Caco-2 (cell line): ENCODE results near the gene SMOC2. TPM values are rescaled to one million over a fixed set of nuclear protein-coding genes. Genes with fewer than 3 reads are reported as not detected.

Source experiments
- BruUV-seq: library from RNA; stranded (reverse); fragments of 400-500 nt; replicated peaks from 2 replicates; lab custom pipeline; 2021; lab: Mats Ljungman, UMichigan
- CTCF ChIA-PET: fragments of 300-600 bp; sonication (Branson Sonifier 250); formaldehyde crosslinking; loops from one replicate; lab custom pipeline; 2022; ENCODE audit warnings: antibody characterized with exemption; lab: Charles Lee
- POLR2A ChIA-PET: fragments of 300-600 bp; sonication (Branson Sonifier 250); formaldehyde crosslinking; loops from one replicate; lab custom pipeline; 2022; ENCODE audit warnings: antibody characterized with exemption; lab: Charles Lee
- DNase-seq, 2 experiments: peaks; one replicate each; pipeline versions ENCODE4 v3.0.0 to v3.0.0-alpha.2; 2020 to 2022
- H3K27me3 ChIP-seq: replicated peaks from 2 replicates; pipeline ENCODE4 v1.6.0; 2011; ENCODE audit warnings: low read length; ENCODE audit not compliant: control insufficient read depth, insufficient read depth
- H3K36me3 ChIP-seq: 2 replicates; pipeline ENCODE4 v1.5.1; 2011; ENCODE audit warnings: low read length; ENCODE audit not compliant: control insufficient read depth, insufficient read depth
- H3K4me1 ChIP-seq: fragments of 250-450 bp; sonication (Bioruptor Pico); 2 replicates; pipeline ENCODE4 v1.5.1; 2020; ENCODE audit warnings: mild to moderate bottlenecking
- H3K4me3 ChIP-seq: 2 replicates; pipeline ENCODE4 v1.5.1; 2011; ENCODE audit warnings: low read depth, mild to moderate bottlenecking, control low read depth, low read length
- H3K9me3 ChIP-seq: fragments of 250-450 bp; sonication (Bioruptor Pico); 2 replicates; pipeline ENCODE4 v1.5.1; 2020; ENCODE audit warnings: mild to moderate bottlenecking, moderate library complexity
- H3K27ac Mint-ChIP-seq: one replicate; pipeline ENCODE4 v1.8.0; 2022; ENCODE audit warnings: mixed read lengths; ENCODE audit not compliant: unreplicated experiment
- H3K27me3 Mint-ChIP-seq: one replicate; pipeline ENCODE4 v1.8.0; 2022; ENCODE audit warnings: mixed read lengths; ENCODE audit not compliant: insufficient read depth, unreplicated experiment
- H3K36me3 Mint-ChIP-seq: one replicate; pipeline ENCODE4 v1.8.0; 2022; ENCODE audit warnings: mild to moderate bottlenecking, mixed read lengths; ENCODE audit not compliant: insufficient read depth, unreplicated experiment
- H3K4me1 Mint-ChIP-seq: one replicate; pipeline ENCODE4 v1.8.0; 2022; ENCODE audit warnings: low read depth, mixed read lengths; ENCODE audit not compliant: unreplicated experiment
- H3K4me3 Mint-ChIP-seq: one replicate; pipeline ENCODE4 v1.8.0; 2022; ENCODE audit warnings: mild to moderate bottlenecking, moderate library complexity, mixed read lengths; ENCODE audit not compliant: unreplicated experiment
- H3K9me3 Mint-ChIP-seq: one replicate; pipeline ENCODE4 v1.8.0; 2022; ENCODE audit warnings: mixed read lengths; ENCODE audit not compliant: unreplicated experiment
- CTCF ChIP-seq, 2 experiments: fragments of 200-600 bp in 1 of 2; IDR thresholded peaks; 1 replicate in 1 of 2; 2 replicates in 1 of 2; pipeline versions ENCODE4 v1.5.1 to v1.8.0; 2011 to 2022; ENCODE audit warnings: antibody characterized with exemption in 1 of 2, control low read depth in 1 of 2, inconsistent platforms in 1 of 2, low read depth in 1 of 2, low read length in 1 of 2, mild to moderate bottlenecking in 1 of 2, moderate library complexity in 1 of 2; ENCODE audit not compliant: insufficient read depth in 1 of 2, severe bottlenecking in 1 of 2, unreplicated experiment in 1 of 2
- intact Hi-C: fragments of 100-400 bp; cut with micrococcal nuclease; formaldehyde crosslinking; loops from one replicate; pipeline ENCODE4 v1.10.0; 2022; ENCODE audit not compliant: unreplicated experiment
- total RNA-seq: library from RNA; stranded (reverse); gene quantifications from 2 replicates; pipeline ENCODE4 v1.2.3, GENCODE V29; 2022

The SMOC2 gene
- total RNA-seq, 1 experiment from 2014 or later = 2.8 TPM

GRCh38 chr6:168540713-168541291 is 99.8 kb downstream of the SMOC2 start:
- Histone ChIP-seq H3K4me3 (no peak overlapping the region), H3K36me3 (no peaks in the 10 kb centered on the region), H3K27me3 (no peaks in the 10 kb centered on the region), H3K9me3 (no peaks in the 10 kb centered on the region), H3K4me1 (peaks cover 4% of the 10 kb centered on the region; the same call in 1 of the 2 replicates)
- Mint-ChIP-seq H3K27ac (no peak overlapping the region), H3K36me3 (no peaks in the 10 kb centered on the region), H3K9me3 (no peaks in the 10 kb centered on the region), H3K4me1 (no peaks in the 10 kb centered on the region), H3K27me3 (no peaks in the 10 kb centered on the region), H3K4me3 (no peak overlapping the region)
- BruUV-seq = no TSS peak
- DNase-seq = no peak
- CTCF ChIA-PET = no interaction called here
- POLR2A ChIA-PET = no interaction called here
- intact Hi-C loops = loop anchor here (10.0 kb wide), 1 partner anchor 166 kb away; no protein-coding TSS in a partner anchor
- no peak for TF ChIP-seq CTCF (IDR thresholded peaks at IDR 0.05; ENCODE audit: insufficient read depth in 1 of 2, low read depth in 1 of 2, low read length in 1 of 2, severe bottlenecking in 1 of 2, unreplicated experiment in 1 of 2)

GRCh38 chr6:168541307-168541706 is 100.3 kb downstream of the SMOC2 start:
- ChIA-PET CTCF (no interaction called here), POLR2A (no interaction called here)
- Histone ChIP-seq H3K4me1 (peaks cover 4% of the 10 kb centered on the region; the same call in 1 of the 2 replicates), H3K27me3 (no peaks in the 10 kb centered on the region), H3K4me3 (no peak overlapping the region), H3K9me3 (no peaks in the 10 kb centered on the region), H3K36me3 (no peaks in the 10 kb centered on the region)
- intact Hi-C loops = loop anchor here (10.0 kb wide), 1 partner anchor 167 kb away; no protein-coding TSS in a partner anchor
- Mint-ChIP-seq H3K4me3 (no peak overlapping the region), H3K9me3 (no peaks in the 10 kb centered on the region), H3K4me1 (no peaks in the 10 kb centered on the region), H3K27me3 (no peaks in the 10 kb centered on the region), H3K36me3 (no peaks in the 10 kb centered on the region), H3K27ac (no peak overlapping the region)
- BruUV-seq = no TSS peak
- DNase-seq = no peak
- TF ChIP-seq CTCF (IDR thresholded peaks at IDR 0.05; ENCODE audit: insufficient read depth in 1 of 2, low read depth in 1 of 2, low read length in 1 of 2, severe bottlenecking in 1 of 2, unreplicated experiment in 1 of 2) = no peak

GRCh38 chr6:168542301-168542700 is 101.3 kb downstream of the SMOC2 start:
- no peaks in the 10 kb centered on the region for H3K27me3 ChIP-seq
- DNase-seq = no peak
- CTCF ChIA-PET = no interaction called here
- Mint-ChIP-seq H3K27me3 (no peaks in the 10 kb centered on the region), H3K9me3 (no peaks in the 10 kb centered on the region), H3K4me1 (no peaks in the 10 kb centered on the region), H3K4me3 (no peak overlapping the region), H3K36me3 (no peaks in the 10 kb centered on the region), H3K27ac (no peak overlapping the region)
- no TSS peak for BruUV-seq
- H3K9me3 ChIP-seq = no peaks in the 10 kb centered on the region
- TF ChIP-seq CTCF (IDR thresholded peaks at IDR 0.05; ENCODE audit: insufficient read depth in 1 of 2, low read depth in 1 of 2, low read length in 1 of 2, severe bottlenecking in 1 of 2, unreplicated experiment in 1 of 2) = no peak
- intact Hi-C loops = loop anchor here (10.0 kb wide), 1 partner anchor 168 kb away; no protein-coding TSS in a partner anchor
- POLR2A ChIA-PET = no interaction called here
- H3K4me1 ChIP-seq = peaks cover 4% of the 10 kb centered on the region; the same call in 1 of the 2 replicates
- H3K36me3 ChIP-seq = no peaks in the 10 kb centered on the region
- H3K4me3 ChIP-seq = no peak overlapping the region
